ENCODE measurements around the gene NEK9.
A peak's percentile ranks its signal among the peaks of the same experiment; 100 is the strongest.

Gene NEK9

GRCh38 chr14:75126679-75127473 lies at the start of gene NEK9:
TSS of gene NEK9 (minus strand) at chr14:75127048. CDS start at chr14:75126921, 127 bp downstream.
- Histone ChIP-seq H3K4me3 (ENCODE audit: low read depth, low read length) (peak within 1 kb of the TSS; percentile 44), H3K36me3 (peaks cover 3% of the 10 kb centered on the region), H3K27me3 (ENCODE audit: insufficient read depth, low read depth, severe bottlenecking) (no peaks in the 10 kb centered on the region), H3K27ac (peak within 1 kb of the TSS; percentile 96), H3K9me3 (ENCODE audit: severe bottlenecking) (no peaks in the 10 kb centered on the region)
- no peak for TF ChIP-seq CTCF (IDR thresholded peaks at IDR 0.05; ENCODE audit: low read depth, low read length)
- peak; percentile 91 for DNase-seq

DNA sequence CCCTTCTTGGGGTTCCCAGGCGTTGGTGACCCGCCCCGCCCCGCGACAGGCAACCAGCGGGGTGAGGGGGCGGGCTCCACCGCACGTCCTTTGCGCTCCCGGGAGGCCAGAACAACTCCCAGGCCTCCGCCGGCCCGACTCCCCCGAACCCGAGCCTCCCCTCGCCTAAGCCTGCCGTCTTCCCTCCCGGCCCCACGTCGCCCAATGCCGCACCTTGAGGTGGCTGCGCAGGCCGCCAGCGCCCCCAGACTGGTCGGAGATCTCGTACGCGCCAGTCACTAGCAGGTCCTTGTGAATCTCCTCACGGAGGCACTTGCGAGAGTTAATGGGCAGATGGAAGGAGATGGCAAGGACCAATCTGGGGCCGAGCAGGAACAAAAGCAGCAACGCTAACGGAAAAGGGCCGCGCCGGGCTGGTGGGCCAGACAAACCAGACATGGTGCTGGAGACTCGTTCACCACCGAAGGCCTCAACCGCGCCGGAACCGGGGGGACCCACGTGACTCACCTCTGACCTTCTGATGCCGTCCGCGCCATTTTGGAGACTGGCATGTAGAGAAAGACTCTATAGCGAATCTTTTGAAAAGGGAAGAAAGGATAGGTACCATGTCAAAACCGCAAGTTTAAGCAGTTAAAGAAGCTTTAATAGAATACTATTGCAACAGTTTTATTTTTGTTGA lies 49.4 kb upstream of the NEK9 start, which contains the start of gene TMED10:
Gene TMED10, minus strand, starts transcription at position 471 of the 679 bp plus-strand sequence. Its CDS starts 33 bp downstream, at position 438.
- H3K27ac ChIP-seq = peak within 1 kb of the TSS; percentile 99
- peak within 1 kb of the TSS; percentile 69 for H3K4me3 ChIP-seq (ENCODE audit: low read depth, low read length)
- H3K27me3 ChIP-seq (ENCODE audit: insufficient read depth, low read depth, severe bottlenecking) = no peaks in the 10 kb centered on the region
- peaks cover 5% of the 10 kb centered on the region for H3K36me3 ChIP-seq
- peak; percentile 89 for DNase-seq
- no peaks in the 10 kb centered on the region for H3K9me3 ChIP-seq (ENCODE audit: severe bottlenecking)
- TF ChIP-seq CTCF (IDR thresholded peaks at IDR 0.05; ENCODE audit: low read depth, low read length) = no peak

GRCh38 chr14:75175677-75176141 lies 48.9 kb upstream of the NEK9 start:
- peak overlapping the region; percentile 99 for H3K27ac ChIP-seq
- no peak for DNase-seq
- H3K9me3 ChIP-seq (ENCODE audit: severe bottlenecking) = no peaks in the 10 kb centered on the region
- peak overlapping the region; percentile 69 for H3K4me3 ChIP-seq (ENCODE audit: low read depth, low read length)
- peaks cover 5% of the 10 kb centered on the region for H3K36me3 ChIP-seq
- no peaks in the 10 kb centered on the region for H3K27me3 ChIP-seq (ENCODE audit: insufficient read depth, low read depth, severe bottlenecking)
- no peak for TF ChIP-seq CTCF (IDR thresholded peaks at IDR 0.05; ENCODE audit: low read depth, low read length)

GRCh38 chr14:75174066-75174465 lies 47.2 kb upstream of the NEK9 start:
- no peaks in the 10 kb centered on the region for H3K27me3 ChIP-seq (ENCODE audit: insufficient read depth, low read depth, severe bottlenecking)
- peaks cover 5% of the 10 kb centered on the region for H3K36me3 ChIP-seq
- no peaks in the 10 kb centered on the region for H3K9me3 ChIP-seq (ENCODE audit: severe bottlenecking)
- H3K4me3 ChIP-seq (ENCODE audit: low read depth, low read length) = no peak overlapping the region
- TF ChIP-seq CTCF (IDR thresholded peaks at IDR 0.05; ENCODE audit: low read depth, low read length) = no peak
- no peak for DNase-seq
- H3K27ac ChIP-seq = no peak overlapping the region

- H3K36me3 ChIP-seq = peaks cover 5% of the 10 kb centered on the region; the same call in 1 of the 2 replicates
- no peak for TF ChIP-seq CTCF (IDR thresholded peaks at IDR 0.05; ENCODE audit: low read depth, low read length)
- no peak overlapping the region for H3K4me3 ChIP-seq (ENCODE audit: low read depth, low read length)
- DNase-seq = no peak
- no peaks in the 10 kb centered on the region for H3K27me3 ChIP-seq (ENCODE audit: insufficient read depth, low read depth, severe bottlenecking)
- no peak overlapping the region for H3K27ac ChIP-seq
- no peaks in the 10 kb centered on the region for H3K9me3 ChIP-seq (ENCODE audit: severe bottlenecking)
Observed at GRCh38 chr14:75170772-75171171, 43.9 kb upstream of the NEK9 start.
